T-helper 1 cell treated with Interleukin-12 subunit alpha and Interleukin-12 subunit beta and Interleukin-4 antibody, amounts not matched to agents 30 ng/mL and 1 ng/mL, for 36 hours (primary cell): ENCODE measurements around the gene AFDN. TPM values are rescaled to one million over a fixed set of nuclear protein-coding genes. Genes with fewer than 3 reads are reported as not detected.

Experiments used
- intact Hi-C: fragments of 100-400 bp; cut with micrococcal nuclease; formaldehyde crosslinking; loops from one replicate; pipeline ENCODE4 v1.15.1; 2024
- total RNA-seq: library from RNA; stranded (reverse); gene quantifications from 2 replicates; pipeline ENCODE4 v1.2.3, GENCODE V29; 2022

The AFDN gene
- total RNA-seq, 1 donor from 2014 or later = 77.7 TPM

GRCh38 chr6:167947716-167948115, 121.0 kb downstream of the AFDN start:
- intact Hi-C loops = no loop called here

GRCh38 chr6:167948716-167949115, 122.0 kb downstream of the AFDN start:
- intact Hi-C loops = no loop called here

GRCh38 chr6:167949121-167949684, 122.5 kb downstream of the AFDN start:
- intact Hi-C loops = no loop called here

- intact Hi-C loops = no loop called here
Observed at GRCh38 chr6:167951781-167952511, 125.2 kb downstream of the AFDN start.

GRCh38 chr6:167952512-167952859, 125.8 kb downstream of the AFDN start:
- intact Hi-C loops = no loop called here

- intact Hi-C loops = no loop called here
Observed at GRCh38 chr6:167953551-167953950, 126.8 kb downstream of the AFDN start.

- intact Hi-C loops = no loop called here
Observed at GRCh38 chr6:167954151-167954550, 127.4 kb downstream of the AFDN start.

- intact Hi-C loops = no loop called here
Observed at GRCh38 chr6:167956491-167956890, 129.8 kb downstream of the AFDN start.

- intact Hi-C loops = no loop called here
Observed at GRCh38 chr6:167956983-167957492, 130.3 kb downstream of the AFDN start.

- intact Hi-C loops = no loop called here
Observed at GRCh38 chr6:167957626-167958025, 130.9 kb downstream of the AFDN start.

GRCh38 chr6:167960579-167960978, 133.9 kb downstream of the AFDN start:
- intact Hi-C loops = no loop called here

- intact Hi-C loops = no loop called here
Observed at GRCh38 chr6:167962711-167963110, 136.0 kb downstream of the AFDN start.

- intact Hi-C loops = no loop called here
Observed at GRCh38 chr6:167963589-167964057, 136.9 kb downstream of the AFDN start.

GRCh38 chr6:167965592-167966539, 139.2 kb downstream of the AFDN start:
- intact Hi-C loops = no loop called here

GRCh38 chr6:167966540-167966905, 139.8 kb downstream of the AFDN start:
- intact Hi-C loops = no loop called here

GRCh38 chr6:167968091-167968490, 141.4 kb downstream of the AFDN start:
- intact Hi-C loops = no loop called here

GRCh38 chr6:167970230-167970629, 143.5 kb downstream of the AFDN start:
- intact Hi-C loops = no loop called here

- intact Hi-C loops = no loop called here
Observed at GRCh38 chr6:167972193-167972592, 145.5 kb downstream of the AFDN start.

- intact Hi-C loops = no loop called here
Observed at GRCh38 chr6:167973148-167973885, 146.6 kb downstream of the AFDN start.

GRCh38 chr6:167974640-167975344, 148.1 kb downstream of the AFDN start:
- intact Hi-C loops = no loop called here

- intact Hi-C loops = no loop called here
Observed at GRCh38 chr6:167975458-167975857, 148.7 kb downstream of the AFDN start.
